SH-SY5Y (cell line): Measurements from ENCODE around the gene VPS41.

Experiments
- GATA2 ChIP-seq: IDR thresholded peaks from 2 replicates; pipeline ENCODE4 v1.6.1; 2011; ENCODE audit warnings: mild to moderate bottlenecking, low read depth, low read length
- GATA3 ChIP-seq: IDR thresholded peaks from 2 replicates; pipeline ENCODE4 v1.6.1; 2011; ENCODE audit warnings: low read depth, mild to moderate bottlenecking, low read length, moderate library complexity

- no peak for TF ChIP-seq GATA2
- TF ChIP-seq GATA3: no peak
These were observed 1.9 kb downstream of the VPS41 start for GRCh38 chr7:38907066-38907465.
